Astrocyte of the cerebellum (primary cell): ENCODE data around the gene TENM3.

Source experiments
- DNase-seq: peaks from one replicate; pipeline ENCODE4 v3.0.0-alpha.2; 2011; ENCODE audit warnings: low read depth
- H3K4me3 ChIP-seq: 2 replicates; pipeline ENCODE4 v1.5.1; 2011; ENCODE audit warnings: mild to moderate bottlenecking, low read depth, low read length, moderate library complexity
- in situ Hi-C: cut with HindIII; loops from 2 replicates; pipeline ENCODE4 v1.10.0; 2017; ENCODE audit warnings: low sequenced_read_pairs
- TF ChIP-seq, protein P1 (sequence below): IDR thresholded peaks from 2 replicates; pipeline ENCODE4 v1.5.1; 2012; ENCODE audit warnings: low read length, low read depth, moderate library complexity, mild to moderate bottlenecking; ENCODE audit errors: missing control alignments

TENM3 gene

DNA sequence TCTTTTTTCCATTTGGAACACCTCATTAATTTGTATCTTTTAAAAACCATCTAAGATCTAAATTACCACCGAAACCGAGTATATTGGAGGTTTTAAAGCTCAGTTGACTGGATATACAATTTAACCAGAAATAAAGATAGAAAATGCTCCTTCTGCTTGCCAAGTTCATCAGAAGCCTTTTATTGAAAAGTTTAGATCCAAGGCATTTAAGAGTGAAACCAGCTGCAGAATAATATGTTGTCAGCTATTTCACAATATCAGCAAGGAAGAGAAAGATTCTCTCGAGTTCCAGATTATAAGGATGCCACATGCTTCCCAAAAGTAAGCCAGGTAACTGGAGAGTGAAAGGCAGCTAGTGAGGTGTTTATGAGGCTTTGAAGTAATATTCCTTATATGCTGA lies 456.6 kb downstream of the TENM3 start:
- no peak overlapping the region for H3K4me3 ChIP-seq
- no peak for DNase-seq
- TF ChIP-seq, protein P1, sequence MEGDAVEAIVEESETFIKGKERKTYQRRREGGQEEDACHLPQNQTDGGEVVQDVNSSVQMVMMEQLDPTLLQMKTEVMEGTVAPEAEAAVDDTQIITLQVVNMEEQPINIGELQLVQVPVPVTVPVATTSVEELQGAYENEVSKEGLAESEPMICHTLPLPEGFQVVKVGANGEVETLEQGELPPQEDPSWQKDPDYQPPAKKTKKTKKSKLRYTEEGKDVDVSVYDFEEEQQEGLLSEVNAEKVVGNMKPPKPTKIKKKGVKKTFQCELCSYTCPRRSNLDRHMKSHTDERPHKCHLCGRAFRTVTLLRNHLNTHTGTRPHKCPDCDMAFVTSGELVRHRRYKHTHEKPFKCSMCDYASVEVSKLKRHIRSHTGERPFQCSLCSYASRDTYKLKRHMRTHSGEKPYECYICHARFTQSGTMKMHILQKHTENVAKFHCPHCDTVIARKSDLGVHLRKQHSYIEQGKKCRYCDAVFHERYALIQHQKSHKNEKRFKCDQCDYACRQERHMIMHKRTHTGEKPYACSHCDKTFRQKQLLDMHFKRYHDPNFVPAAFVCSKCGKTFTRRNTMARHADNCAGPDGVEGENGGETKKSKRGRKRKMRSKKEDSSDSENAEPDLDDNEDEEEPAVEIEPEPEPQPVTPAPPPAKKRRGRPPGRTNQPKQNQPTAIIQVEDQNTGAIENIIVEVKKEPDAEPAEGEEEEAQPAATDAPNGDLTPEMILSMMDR, result no peak
- in situ Hi-C loops, result no loop called here

DNA sequence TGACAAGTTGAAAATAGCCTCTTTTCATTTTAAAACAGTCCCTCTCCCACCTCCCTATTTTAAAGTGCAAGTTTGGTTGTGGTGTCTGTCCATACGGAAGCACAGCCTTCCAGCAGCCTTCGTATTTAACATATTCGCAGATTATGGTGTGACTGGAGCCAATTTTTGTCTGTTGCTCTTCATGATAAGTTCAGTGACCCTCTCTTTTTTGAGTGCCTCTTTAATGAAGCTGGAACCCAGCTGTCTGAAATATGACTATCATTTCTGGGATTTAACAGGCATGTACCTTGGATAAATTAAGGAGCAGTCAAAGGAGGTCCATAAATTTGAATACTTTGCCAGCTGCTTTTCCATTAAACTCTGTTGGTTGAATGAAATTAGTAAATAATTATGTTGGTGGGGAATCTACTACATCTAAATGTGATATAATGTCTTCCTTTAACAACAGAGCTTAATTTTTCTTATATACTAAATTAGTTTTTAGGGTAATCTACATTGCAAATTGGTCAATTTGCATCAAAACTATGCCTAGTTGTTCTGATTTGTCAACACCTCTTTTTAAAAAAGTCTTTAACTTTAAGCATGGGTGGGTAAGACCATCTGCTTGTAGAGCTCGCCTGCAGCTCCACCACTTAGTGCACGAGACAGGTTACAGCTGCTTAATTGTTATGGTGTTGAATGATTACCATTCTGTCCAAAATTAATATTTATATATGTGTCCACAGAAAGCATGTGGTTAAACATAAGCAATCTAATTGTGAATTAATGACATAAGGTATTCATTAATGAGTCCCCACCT lies 457.4 kb downstream of the TENM3 start:
- H3K4me3 ChIP-seq, result no peak overlapping the region
- no peak for DNase-seq
- in situ Hi-C loops, result no loop called here
- TF ChIP-seq, protein P1, result no peak

DNA sequence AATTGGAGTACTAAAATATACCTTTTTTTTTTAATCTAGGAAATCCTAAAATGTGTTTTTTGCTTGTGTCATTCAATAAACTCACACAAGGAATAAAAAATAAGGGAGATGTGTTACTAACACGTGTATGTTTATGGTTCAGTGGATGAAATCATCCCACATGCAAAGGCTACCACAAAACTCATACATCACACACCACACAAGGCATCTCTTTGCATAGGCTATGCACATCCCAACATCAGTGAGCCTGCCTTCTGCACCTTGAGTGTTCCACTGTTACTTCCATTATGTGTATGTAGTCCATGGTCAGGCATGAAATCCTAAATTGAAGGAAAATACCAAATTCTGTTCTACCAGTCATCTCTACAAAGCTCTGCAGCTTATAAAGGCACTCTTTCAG lies 460.9 kb downstream of the TENM3 start:
- no peak overlapping the region for H3K4me3 ChIP-seq
- TF ChIP-seq, protein P1, result no peak
- DNase-seq, result no peak
- in situ Hi-C loops, result no loop called here

DNA sequence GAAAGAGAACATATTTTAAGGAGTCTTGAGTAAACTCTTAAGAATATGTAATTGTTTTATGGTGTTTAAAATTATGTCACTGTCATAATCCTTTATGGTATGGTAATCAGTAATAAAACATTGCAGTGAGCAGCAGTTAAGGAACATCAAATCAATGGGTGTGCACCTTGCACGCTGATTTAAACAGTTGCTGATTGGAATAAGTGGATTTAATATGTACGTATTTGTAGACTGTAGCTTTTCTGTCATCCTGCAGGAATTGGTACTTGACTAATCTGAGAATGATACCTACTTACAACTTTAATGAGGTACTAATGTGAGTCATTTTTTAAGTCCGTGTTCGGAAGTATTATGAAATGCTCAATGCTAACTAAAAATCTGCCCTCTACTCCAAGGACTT lies 461.7 kb downstream of the TENM3 start:
- DNase-seq, result no peak
- in situ Hi-C loops, result no loop called here
- TF ChIP-seq, protein P1, result no peak
- no peak overlapping the region for H3K4me3 ChIP-seq

DNA sequence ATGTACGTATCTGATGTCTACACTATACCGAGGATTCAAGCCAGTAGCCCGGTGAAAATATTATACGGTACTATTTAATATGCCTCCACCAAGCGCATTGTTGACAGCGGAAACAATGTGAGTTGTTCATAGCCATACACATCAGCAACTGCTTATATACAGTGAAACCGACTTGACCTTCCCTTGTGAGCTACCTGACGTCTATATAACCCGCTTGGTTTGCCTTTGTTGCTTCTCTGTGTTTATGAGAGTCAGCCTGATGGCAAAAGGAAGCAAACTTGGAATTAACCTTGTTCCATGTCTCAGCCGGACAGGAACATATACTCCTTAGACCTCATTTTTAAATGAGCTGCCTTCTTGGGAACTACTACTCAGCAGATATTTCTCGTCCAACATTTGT lies 462.2 kb downstream of the TENM3 start:
- TF ChIP-seq, protein P1, result no peak
- DNase-seq, result no peak
- no peak overlapping the region for H3K4me3 ChIP-seq
- in situ Hi-C loops, result no loop called here

DNA sequence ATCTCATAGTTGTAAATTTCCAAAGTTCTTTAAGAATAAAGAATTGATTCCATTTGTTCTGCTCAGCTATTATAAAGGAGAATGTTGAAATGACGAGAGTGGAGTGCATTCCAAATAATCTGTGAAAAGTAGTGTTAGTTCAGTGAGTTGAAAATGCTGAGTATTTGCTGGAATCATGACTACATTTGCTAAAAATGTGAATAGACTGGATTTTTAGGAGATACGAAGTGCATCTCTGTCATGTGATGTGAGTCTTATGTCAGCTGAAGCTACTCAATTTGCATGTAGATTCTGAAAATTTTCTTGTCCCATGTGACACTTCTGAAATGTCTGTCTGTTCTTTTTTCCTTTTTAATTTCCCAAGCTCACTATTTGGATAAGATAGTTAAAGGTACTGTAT lies 468.0 kb downstream of the TENM3 start:
- TF ChIP-seq, protein P1, result no peak
- in situ Hi-C loops, result no loop called here
- no peak overlapping the region for H3K4me3 ChIP-seq
- no peak for DNase-seq
